Lower leg skin (tissue), 3 donors: Measurements from ENCODE around the gene STAU1.

Experiments used
- CTCF ChIP-seq, 3 donors: fragments of 450-650 bp; IDR thresholded peaks; one replicate each; pipeline ENCODE4 v1.5.1; 2016; ENCODE audit warnings: antibody characterized with exemption in 3 of 3, mild to moderate bottlenecking in 3 of 3, moderate library complexity in 2 of 3
- POLR2A ChIP-seq, 2 donors: fragments of 450-650 bp; IDR thresholded peaks; one replicate each; pipeline ENCODE4 v1.6.1; 2016 to 2017; ENCODE audit warnings: antibody characterized with exemption in 2 of 2, mild to moderate bottlenecking in 1 of 2, moderate library complexity in 1 of 2

GRCh38 chr20:49203011-49203410 lies 14.9 kb upstream of the STAU1 start:
- TF ChIP-seq POLR2A (IDR thresholded peaks at IDR 0.05) (no peak), CTCF (IDR thresholded peaks at IDR 0.05) (no peak)
